HCT116 (cell line): ENCODE measurements around the gene GPC5. TPM values are rescaled to one million over a fixed set of nuclear protein-coding genes. Genes with fewer than 3 reads are reported as not detected.

Source experiments
- ATAC-seq: fragments of 200-7000 bp; cut with Tn5 transposase; 2 replicates; pipeline ENCODE4 v1.9.1; 2020; ENCODE audit warnings: mild to moderate bottlenecking, moderate library complexity
- BruUV-seq: library from RNA; stranded (reverse); fragments of 400-500 nt; replicated peaks from 2 replicates; lab custom pipeline; 2021; lab: Mats Ljungman, UMichigan
- CTCF ChIA-PET: fragments of 300-600 bp; sonication (Branson Sonifier 250); formaldehyde crosslinking; loops from one replicate; lab custom pipeline; 2021; ENCODE audit warnings: antibody characterized with exemption; lab: Charles Lee
- POLR2A ChIA-PET: fragments of 300-600, 350-600 bp; sonication (Branson Sonifier 250); formaldehyde crosslinking; loops from one replicate; lab custom pipeline; 2021; ENCODE audit warnings: antibody characterized with exemption; lab: Charles Lee
- RAD21 ChIA-PET, 2 experiments: fragments of 300-600 bp; sonication (Branson Sonifier 250); formaldehyde crosslinking; loops; one replicate each; lab custom pipeline; 2023; ENCODE audit warnings: low total read pairs in 2 of 2; ENCODE audit not compliant: uncharacterized antibody in 2 of 2, unreplicated experiment in 2 of 2, low non-redundant PET in 1 of 2; lab: Charles Lee
- DNase-seq: peaks from one replicate; pipeline ENCODE4 v3.0.0-alpha.2; 2010; ENCODE audit warnings: low read depth, low spot score
- H2AFZ ChIP-seq: fragments of 200-600 bp; shearing (Covaris generic), sonication (generic); 2 replicates; pipeline ENCODE4 v1.6.1; 2017; ENCODE audit warnings: low read depth, mixed run types, mixed read lengths, antibody characterized with exemption, low read length; ENCODE audit not compliant: poor library complexity, severe bottlenecking
- H3K27ac ChIP-seq: 2 replicates; pipeline ENCODE4 v1.5.1; 2012; ENCODE audit warnings: low read depth, low read length
- H3K27me3 ChIP-seq: fragments of 200-600 bp; sonication (generic); 2 replicates; pipeline ENCODE4 v1.6.1; 2016; ENCODE audit warnings: mixed run types, low read length, mixed read lengths; ENCODE audit not compliant: insufficient read depth
- H3K36me3 ChIP-seq, 2 experiments: fragments of 200-500 bp in 1 of 2; fragments of 200-600 bp in 1 of 2; sonication (Bioruptor generic) in 1 of 2; sonication (generic) in 1 of 2; 2 replicates each; pipeline versions ENCODE4 v1.5.1 to v1.6.1; 2014 to 2016; ENCODE audit warnings: low read length in 2 of 2, inconsistent platforms in 1 of 2, mixed read lengths in 1 of 2, mixed run types in 1 of 2; ENCODE audit not compliant: insufficient read depth in 2 of 2, control insufficient read depth in 1 of 2
- H3K4me1 ChIP-seq, 2 experiments: fragments of 200-600 bp in 1 of 2; sonication (generic) in 1 of 2; 2 replicates each; pipeline versions ENCODE4 v1.5.1 to v1.6.1; 2012 to 2017; ENCODE audit warnings: low read length in 2 of 2, inconsistent platforms in 1 of 2, mild to moderate bottlenecking in 1 of 2, mixed read lengths in 1 of 2, mixed run types in 1 of 2, moderate library complexity in 1 of 2; ENCODE audit not compliant: insufficient read depth in 2 of 2, control insufficient read depth in 1 of 2
- H3K4me2 ChIP-seq: fragments of 200-600 bp; sonication (generic); 2 replicates; pipeline ENCODE4 v1.6.1; 2017; ENCODE audit warnings: mixed run types, low read length, mixed read lengths
- H3K4me3 ChIP-seq, 2 experiments: fragments of 200-600 bp in 1 of 2; sonication (generic) in 1 of 2; replicated peaks in 1 of 2; 2 replicates each; pipeline ENCODE4 v1.5.1; 2011 to 2016; ENCODE audit warnings: low read length in 2 of 2, control low read depth in 1 of 2, low read depth in 1 of 2, mild to moderate bottlenecking in 1 of 2, mixed read lengths in 1 of 2, mixed run types in 1 of 2
- H3K79me2 ChIP-seq: fragments of 200-600 bp; sonication (generic); 2 replicates; pipeline ENCODE4 v1.6.1; 2017; ENCODE audit warnings: mild to moderate bottlenecking, mixed run types, low read length, moderate library complexity, mixed read lengths; ENCODE audit not compliant: insufficient read depth
- H3K9ac ChIP-seq: fragments of 200-600 bp; sonication (generic); 2 replicates; pipeline ENCODE4 v1.6.1; 2016; ENCODE audit warnings: low read length, mixed read lengths
- H3K9me2 ChIP-seq: fragments of 200-600 bp; sonication (generic), shearing (Covaris generic); 2 replicates; pipeline ENCODE4 v1.6.1; 2017; ENCODE audit warnings: mixed run types, mild to moderate bottlenecking, moderate library complexity; ENCODE audit not compliant: insufficient read depth
- H3K9me3 ChIP-seq, 2 experiments: fragments of 200-500 bp in 1 of 2; fragments of 200-600 bp in 1 of 2; sonication (Bioruptor generic) in 1 of 2; sonication (generic) in 1 of 2; 2 replicates each; pipeline ENCODE4 v1.6.1; 2014 to 2017; ENCODE audit warnings: low read length in 2 of 2, mixed read lengths in 2 of 2, inconsistent platforms in 1 of 2, low read depth in 1 of 2, mild to moderate bottlenecking in 1 of 2, mixed run types in 1 of 2, moderate library complexity in 1 of 2; ENCODE audit not compliant: control insufficient read depth in 1 of 2, insufficient read depth in 1 of 2
- H4K20me1 ChIP-seq: fragments of 200-600 bp; sonication (generic), shearing (Covaris generic); 2 replicates; pipeline ENCODE4 v1.6.1; 2017; ENCODE audit warnings: mixed run types, mild to moderate bottlenecking, moderate library complexity; ENCODE audit not compliant: insufficient read depth
- EZH2 ChIP-seq: fragments of 200-600 bp; sonication (generic); IDR thresholded peaks from 2 replicates; pipeline ENCODE4 v1.6.1; 2017; ENCODE audit warnings: antibody characterized with exemption, mixed run types
- FOSL1 ChIP-seq: IDR thresholded peaks from 2 replicates; pipeline ENCODE4 v1.6.1; 2012; ENCODE audit warnings: low read depth
- POLR2A ChIP-seq: IDR thresholded peaks from 2 replicates; pipeline ENCODE4 v1.7.0; 2011; ENCODE audit warnings: borderline replicate concordance; ENCODE audit not compliant: insufficient read depth, insufficient read length; ENCODE audit errors: extremely low read depth
- POLR2AphosphoS5 ChIP-seq: IDR thresholded peaks from 2 replicates; pipeline ENCODE4 v1.6.1; 2011; ENCODE audit warnings: mild to moderate bottlenecking, low read depth, low read length, moderate library complexity
- SIN3A ChIP-seq: IDR thresholded peaks from 2 replicates; pipeline ENCODE4 v1.6.1; 2012; ENCODE audit warnings: low read depth
- SP1 ChIP-seq: IDR thresholded peaks from 2 replicates; pipeline ENCODE4 v1.6.1; 2012; ENCODE audit warnings: low read depth
- SRF ChIP-seq: IDR thresholded peaks from 2 replicates; pipeline ENCODE4 v1.6.1; 2012; ENCODE audit warnings: low read depth
- YY1 ChIP-seq: IDR thresholded peaks from 2 replicates; pipeline ENCODE4 v1.6.1; 2011; ENCODE audit warnings: low read length, low read depth, moderate library complexity, mild to moderate bottlenecking; ENCODE audit not compliant: insufficient replicate concordance; ENCODE audit errors: extremely low read depth
- ZNF274 ChIP-seq: fragments of 200-500 bp; sonication (Bioruptor generic); IDR thresholded peaks from 2 replicates; pipeline ENCODE4 v1.6.1; 2014; ENCODE audit warnings: mild to moderate bottlenecking, low read depth, low read length, inconsistent platforms
- intact Hi-C: fragments of 100-400 bp; cut with micrococcal nuclease; formaldehyde crosslinking; loops from 2 replicates; pipeline ENCODE4 v1.10.0; 2022
- total RNA-seq: library from RNA; stranded (reverse); gene quantifications from one replicate; pipeline ENCODE4 v1.2.1, GENCODE V29; 2021; ENCODE audit not compliant: unreplicated experiment
- TF ChIP-seq, protein P1 (sequence below): IDR thresholded peaks from 2 replicates; pipeline ENCODE4 v1.6.1; 2012
- TF ChIP-seq, protein P2 (sequence below), 3 experiments: fragments of 200-600 bp in 1 of 3; sonication (generic) in 1 of 3; IDR thresholded peaks in 2 of 3; conservative IDR thresholded peaks in 1 of 3; 2 replicates each; pipeline ENCODE4 v1.5.1; 2012 to 2017; ENCODE audit warnings: low read depth in 2 of 3, low read length in 2 of 3, antibody characterized with exemption in 1 of 3, borderline replicate concordance in 1 of 3, control low read depth in 1 of 3, mild to moderate bottlenecking in 1 of 3, mixed read lengths in 1 of 3, mixed run types in 1 of 3, moderate library complexity in 1 of 3; ENCODE audit not compliant: insufficient read depth in 1 of 3
- TF ChIP-seq, protein P3 (sequence below): IDR thresholded peaks from 2 replicates; pipeline ENCODE4 v1.6.1; 2012; ENCODE audit warnings: low read depth
- TF ChIP-seq, protein P4 (sequence below): IDR thresholded peaks from 2 replicates; pipeline ENCODE4 v1.6.1; 2012

GPC5 gene
- total RNA-seq, 1 experiment from 2014 or later: not detected

DNA sequence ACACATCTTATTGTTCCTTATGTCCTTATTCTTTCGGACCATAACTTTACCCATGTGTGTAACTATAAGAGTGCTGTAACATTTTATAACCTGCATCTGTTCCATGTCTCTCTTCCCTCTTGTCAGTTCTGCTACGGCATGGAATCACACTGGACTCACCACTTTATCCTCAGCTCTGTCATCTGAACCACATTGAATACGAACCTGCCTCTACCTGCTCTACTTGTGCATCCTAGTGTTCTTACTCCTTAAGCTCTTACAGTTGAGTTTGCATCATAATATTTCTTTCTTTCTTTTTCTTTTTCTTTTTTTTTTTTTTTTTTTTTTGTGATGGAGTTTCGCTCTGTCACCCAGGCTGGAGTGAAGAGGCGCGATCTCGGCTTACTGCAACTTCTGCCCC lies 180.9 kb downstream of the GPC5 start:
- Histone ChIP-seq H3K27ac (no peak overlapping the region), H2AFZ (no peak overlapping the region), H3K4me1 (no peaks in the 10 kb centered on the region), H3K79me2 (no peaks in the 10 kb centered on the region), H3K27me3 (no peaks in the 10 kb centered on the region), H3K9me2 (no peaks in the 10 kb centered on the region), H3K36me3 (no peaks in the 10 kb centered on the region), H3K4me3 (no peak overlapping the region), H3K4me2 (no peak overlapping the region), H3K9ac (no peak overlapping the region), H3K9me3 (peaks cover 0 to 6% of the 10 kb centered on the region in 2 experiments; a peak in 2 of 4 replicates), H4K20me1 (no peaks in the 10 kb centered on the region)
- no TSS peak for BruUV-seq
- CTCF ChIA-PET: no interaction called here
- intact Hi-C loops: no loop called here
- TF ChIP-seq ZNF274 (no peak), POLR2A (no peak), EZH2 (no peak), SIN3A (no peak), POLR2AphosphoS5 (no peak), SRF (no peak), SP1 (no peak), YY1 (no peak), FOSL1 (no peak)
- TF ChIP-seq, protein P1, sequence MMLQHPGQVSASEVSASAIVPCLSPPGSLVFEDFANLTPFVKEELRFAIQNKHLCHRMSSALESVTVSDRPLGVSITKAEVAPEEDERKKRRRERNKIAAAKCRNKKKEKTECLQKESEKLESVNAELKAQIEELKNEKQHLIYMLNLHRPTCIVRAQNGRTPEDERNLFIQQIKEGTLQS: no peak
- TF ChIP-seq, protein P2, sequence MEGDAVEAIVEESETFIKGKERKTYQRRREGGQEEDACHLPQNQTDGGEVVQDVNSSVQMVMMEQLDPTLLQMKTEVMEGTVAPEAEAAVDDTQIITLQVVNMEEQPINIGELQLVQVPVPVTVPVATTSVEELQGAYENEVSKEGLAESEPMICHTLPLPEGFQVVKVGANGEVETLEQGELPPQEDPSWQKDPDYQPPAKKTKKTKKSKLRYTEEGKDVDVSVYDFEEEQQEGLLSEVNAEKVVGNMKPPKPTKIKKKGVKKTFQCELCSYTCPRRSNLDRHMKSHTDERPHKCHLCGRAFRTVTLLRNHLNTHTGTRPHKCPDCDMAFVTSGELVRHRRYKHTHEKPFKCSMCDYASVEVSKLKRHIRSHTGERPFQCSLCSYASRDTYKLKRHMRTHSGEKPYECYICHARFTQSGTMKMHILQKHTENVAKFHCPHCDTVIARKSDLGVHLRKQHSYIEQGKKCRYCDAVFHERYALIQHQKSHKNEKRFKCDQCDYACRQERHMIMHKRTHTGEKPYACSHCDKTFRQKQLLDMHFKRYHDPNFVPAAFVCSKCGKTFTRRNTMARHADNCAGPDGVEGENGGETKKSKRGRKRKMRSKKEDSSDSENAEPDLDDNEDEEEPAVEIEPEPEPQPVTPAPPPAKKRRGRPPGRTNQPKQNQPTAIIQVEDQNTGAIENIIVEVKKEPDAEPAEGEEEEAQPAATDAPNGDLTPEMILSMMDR (IDR thresholded peaks at IDR 0.05 in 2 of 3, conservative IDR thresholded peaks at IDR 0.05 in 1 of 3; ENCODE audit: borderline replicate concordance in 1 of 3, insufficient read depth in 1 of 3, low read depth in 2 of 3, low read length in 2 of 3): no peak
- TF ChIP-seq, protein P3, sequence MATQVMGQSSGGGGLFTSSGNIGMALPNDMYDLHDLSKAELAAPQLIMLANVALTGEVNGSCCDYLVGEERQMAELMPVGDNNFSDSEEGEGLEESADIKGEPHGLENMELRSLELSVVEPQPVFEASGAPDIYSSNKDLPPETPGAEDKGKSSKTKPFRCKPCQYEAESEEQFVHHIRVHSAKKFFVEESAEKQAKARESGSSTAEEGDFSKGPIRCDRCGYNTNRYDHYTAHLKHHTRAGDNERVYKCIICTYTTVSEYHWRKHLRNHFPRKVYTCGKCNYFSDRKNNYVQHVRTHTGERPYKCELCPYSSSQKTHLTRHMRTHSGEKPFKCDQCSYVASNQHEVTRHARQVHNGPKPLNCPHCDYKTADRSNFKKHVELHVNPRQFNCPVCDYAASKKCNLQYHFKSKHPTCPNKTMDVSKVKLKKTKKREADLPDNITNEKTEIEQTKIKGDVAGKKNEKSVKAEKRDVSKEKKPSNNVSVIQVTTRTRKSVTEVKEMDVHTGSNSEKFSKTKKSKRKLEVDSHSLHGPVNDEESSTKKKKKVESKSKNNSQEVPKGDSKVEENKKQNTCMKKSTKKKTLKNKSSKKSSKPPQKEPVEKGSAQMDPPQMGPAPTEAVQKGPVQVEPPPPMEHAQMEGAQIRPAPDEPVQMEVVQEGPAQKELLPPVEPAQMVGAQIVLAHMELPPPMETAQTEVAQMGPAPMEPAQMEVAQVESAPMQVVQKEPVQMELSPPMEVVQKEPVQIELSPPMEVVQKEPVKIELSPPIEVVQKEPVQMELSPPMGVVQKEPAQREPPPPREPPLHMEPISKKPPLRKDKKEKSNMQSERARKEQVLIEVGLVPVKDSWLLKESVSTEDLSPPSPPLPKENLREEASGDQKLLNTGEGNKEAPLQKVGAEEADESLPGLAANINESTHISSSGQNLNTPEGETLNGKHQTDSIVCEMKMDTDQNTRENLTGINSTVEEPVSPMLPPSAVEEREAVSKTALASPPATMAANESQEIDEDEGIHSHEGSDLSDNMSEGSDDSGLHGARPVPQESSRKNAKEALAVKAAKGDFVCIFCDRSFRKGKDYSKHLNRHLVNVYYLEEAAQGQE: no peak
- TF ChIP-seq, protein P4, sequence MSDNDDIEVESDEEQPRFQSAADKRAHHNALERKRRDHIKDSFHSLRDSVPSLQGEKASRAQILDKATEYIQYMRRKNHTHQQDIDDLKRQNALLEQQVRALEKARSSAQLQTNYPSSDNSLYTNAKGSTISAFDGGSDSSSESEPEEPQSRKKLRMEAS: no peak
- POLR2A ChIA-PET: no interaction called here
- RAD21 ChIA-PET: no interaction called here
- ATAC-seq (no peak), DNase-seq (no peak)
